HG02588 (cell line): ENCODE results near the gene NASP.

Source experiments
- ATAC-seq: cut with Tn5 transposase; IDR thresholded peaks from one replicate; pipeline ENCODE4 v1.9.1; 2021; ENCODE audit warnings: mild to moderate bottlenecking, moderate library complexity; ENCODE audit not compliant: unreplicated experiment

The NASP gene

GRCh38 chr1:45617618-45618017 lies 33.8 kb downstream of the NASP start:
- no peak for ATAC-seq

GRCh38 chr1:45619149-45619921 lies 35.5 kb downstream of the NASP start:
- ATAC-seq = no peak

- no peak for ATAC-seq
These were observed 37.0 kb downstream of the NASP start for GRCh38 chr1:45620588-45621500.

DNA sequence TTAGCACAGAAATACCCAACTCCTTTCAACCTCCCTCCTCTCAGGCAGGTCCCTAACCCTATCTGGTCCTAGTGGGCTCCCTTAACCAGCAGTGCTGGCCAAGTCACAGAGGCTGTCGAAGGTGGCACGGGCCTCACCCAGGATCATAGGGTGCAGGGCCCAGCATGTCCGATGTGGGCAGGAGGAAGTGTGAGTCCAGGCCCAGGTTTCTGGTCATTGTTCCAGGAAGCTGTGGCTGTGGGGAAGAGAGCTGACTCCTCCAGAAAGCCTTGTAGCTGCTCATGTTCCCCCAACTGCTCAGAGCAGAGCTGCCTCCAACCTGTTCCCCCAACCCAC lies 37.6 kb downstream of the NASP start:
- no peak for ATAC-seq

GRCh38 chr1:45621895-45622523 lies 38.2 kb downstream of the NASP start:
- no peak for ATAC-seq

DNA sequence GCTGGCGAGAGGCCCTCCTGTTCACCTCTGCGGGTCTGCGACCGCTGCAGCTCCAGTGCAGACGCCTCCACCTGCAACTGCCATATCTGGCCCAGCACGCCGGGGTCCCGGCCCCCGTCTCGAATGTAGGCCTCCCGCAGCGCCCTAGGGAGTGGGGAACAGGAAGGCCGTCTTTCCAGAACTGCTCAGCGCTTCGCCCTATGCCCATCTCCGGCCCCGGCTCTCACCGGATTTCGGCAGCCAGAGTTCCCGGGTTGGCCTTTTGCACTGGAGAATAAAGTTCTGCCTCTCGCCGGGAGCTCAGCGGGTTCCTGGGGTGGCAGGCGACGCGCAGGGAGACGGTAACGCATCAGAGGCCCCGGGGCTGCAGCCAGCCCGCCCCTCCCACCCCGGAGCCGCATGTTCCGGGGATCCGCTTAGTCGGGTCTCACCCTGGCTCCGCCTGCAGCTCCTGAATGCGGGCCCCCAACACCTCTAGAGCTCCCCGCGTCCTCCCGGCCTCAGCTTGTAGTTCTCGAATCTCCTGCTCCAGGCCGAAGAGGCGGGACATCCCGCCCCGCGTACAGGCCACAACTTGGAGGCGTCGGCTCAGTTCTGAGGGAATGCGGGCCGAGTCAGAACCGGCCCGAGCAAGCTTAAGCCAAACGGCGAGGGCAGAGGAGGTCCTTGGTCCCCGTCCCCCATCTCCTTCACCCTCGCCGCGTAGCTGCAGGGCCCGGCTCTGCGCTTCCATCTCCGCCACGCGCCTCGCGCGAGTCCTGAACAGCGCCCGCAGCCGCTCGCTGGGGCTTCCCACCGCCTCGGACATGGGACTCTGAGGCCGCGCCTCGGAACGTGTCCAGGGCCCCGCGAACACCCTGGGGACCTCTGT lies 38.9 kb downstream of the NASP start:
- no peak for ATAC-seq

DNA sequence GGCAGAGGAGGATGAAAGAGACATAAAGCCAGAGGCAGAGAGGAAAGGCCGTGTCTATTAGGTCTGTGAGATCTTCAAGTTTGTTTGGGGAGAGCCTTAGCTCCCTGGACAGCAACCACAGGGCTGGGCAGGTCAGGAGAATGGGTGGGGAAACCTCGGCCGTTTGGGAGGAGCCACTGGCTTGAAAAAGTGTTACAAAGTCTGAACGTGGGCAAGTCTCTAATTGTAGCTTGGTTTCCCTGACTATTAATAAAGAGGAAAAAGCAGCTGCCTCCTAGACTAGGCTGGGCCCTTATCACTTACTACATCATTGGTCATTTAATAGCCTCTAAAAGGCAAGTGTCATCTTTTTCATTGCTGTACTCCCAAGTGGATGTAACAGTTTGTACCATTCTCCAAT lies 40.1 kb downstream of the NASP start, which contains the start of gene CCDC17:
TSS of gene CCDC17 (minus strand) at position 83 of the 400 bp plus-strand sequence. CDS start 145 bp downstream, outside the sequence.
- no peak for ATAC-seq

- no peak for ATAC-seq
These were observed 45.2 kb downstream of the NASP start for GRCh38 chr1:45629035-45629434.

GRCh38 chr1:45630429-45630828 lies 46.6 kb downstream of the NASP start:
- ATAC-seq = no peak

DNA sequence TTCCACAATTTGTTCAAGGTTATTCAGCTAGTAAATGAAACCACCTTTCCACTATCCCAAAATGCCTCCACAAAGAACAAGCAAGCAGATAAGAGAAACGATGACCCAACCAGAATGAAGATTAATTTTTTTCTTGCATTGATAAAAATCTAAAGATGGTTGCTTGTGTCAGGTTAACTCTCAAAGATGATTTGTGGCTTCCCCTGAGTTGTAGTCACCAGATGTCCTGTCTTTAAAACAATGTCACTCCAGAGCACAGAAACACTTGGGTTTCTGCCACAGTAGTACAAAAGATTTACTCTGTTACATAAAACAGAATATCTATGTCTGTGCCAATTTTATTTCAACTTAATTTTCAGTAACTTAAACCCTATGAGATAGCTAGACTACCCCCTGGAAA lies 51.4 kb downstream of the NASP start:
- no peak for ATAC-seq

DNA sequence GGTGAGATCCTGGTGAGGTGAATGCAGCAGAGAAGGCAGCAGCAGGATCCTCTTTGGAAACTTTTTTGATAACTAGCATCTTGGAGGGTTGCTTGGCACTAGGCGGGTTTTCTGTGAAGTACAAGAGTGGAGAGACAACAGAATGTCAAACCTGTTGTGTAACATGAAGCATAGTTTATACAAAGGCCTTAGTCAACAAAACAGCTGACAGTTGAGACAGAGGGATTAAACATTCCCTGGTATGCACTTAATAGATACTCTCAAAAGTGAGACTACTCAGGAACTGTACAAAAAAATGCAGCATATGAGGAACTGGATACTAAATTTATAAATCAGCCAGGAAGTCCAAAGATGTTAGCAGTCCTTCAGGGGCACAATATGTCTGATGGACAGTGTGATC lies 56.5 kb downstream of the NASP start:
- no peak for ATAC-seq

GRCh38 chr1:45643321-45643720 lies 59.5 kb downstream of the NASP start:
- ATAC-seq = no peak

DNA sequence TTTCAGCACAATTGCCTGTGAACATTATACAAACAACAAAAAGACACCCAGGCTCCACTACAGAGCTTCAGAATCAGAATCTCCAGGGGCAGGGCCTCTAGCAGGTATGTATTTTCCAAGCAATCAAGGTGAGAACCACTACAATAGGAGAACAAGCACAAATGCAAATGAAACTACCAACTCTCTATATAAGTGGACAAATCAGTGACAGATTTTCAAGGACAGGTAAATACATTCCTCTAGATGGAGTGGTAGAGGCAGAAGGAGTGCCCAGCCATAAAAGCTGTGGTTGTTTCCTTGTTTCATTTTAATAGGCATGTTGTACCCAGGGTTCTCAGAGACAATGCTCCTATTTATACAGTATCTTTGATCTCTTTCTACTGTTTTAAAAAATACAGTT lies 60.1 kb downstream of the NASP start:
- no peak for ATAC-seq

DNA sequence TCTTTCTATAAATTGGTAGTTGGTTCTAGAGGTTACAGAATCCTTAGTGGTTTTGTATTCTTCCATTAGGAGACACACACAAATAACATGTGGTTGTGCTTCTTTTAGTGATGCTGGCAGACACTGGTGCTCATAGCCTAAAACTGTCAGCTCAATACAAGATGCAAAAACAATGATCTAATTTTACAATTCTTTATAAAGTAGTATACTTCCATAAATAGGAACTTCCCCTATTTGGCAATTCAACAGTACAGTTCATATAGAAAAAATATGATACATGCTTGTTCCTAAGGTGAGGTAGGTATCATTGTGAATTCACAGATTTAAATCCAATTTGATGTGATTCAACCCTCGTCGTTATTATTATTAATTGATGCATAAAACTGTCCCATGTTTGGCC lies 60.8 kb downstream of the NASP start:
- no peak for ATAC-seq

GRCh38 chr1:45647248-45648021 lies 63.6 kb downstream of the NASP start:
- ATAC-seq = no peak

DNA sequence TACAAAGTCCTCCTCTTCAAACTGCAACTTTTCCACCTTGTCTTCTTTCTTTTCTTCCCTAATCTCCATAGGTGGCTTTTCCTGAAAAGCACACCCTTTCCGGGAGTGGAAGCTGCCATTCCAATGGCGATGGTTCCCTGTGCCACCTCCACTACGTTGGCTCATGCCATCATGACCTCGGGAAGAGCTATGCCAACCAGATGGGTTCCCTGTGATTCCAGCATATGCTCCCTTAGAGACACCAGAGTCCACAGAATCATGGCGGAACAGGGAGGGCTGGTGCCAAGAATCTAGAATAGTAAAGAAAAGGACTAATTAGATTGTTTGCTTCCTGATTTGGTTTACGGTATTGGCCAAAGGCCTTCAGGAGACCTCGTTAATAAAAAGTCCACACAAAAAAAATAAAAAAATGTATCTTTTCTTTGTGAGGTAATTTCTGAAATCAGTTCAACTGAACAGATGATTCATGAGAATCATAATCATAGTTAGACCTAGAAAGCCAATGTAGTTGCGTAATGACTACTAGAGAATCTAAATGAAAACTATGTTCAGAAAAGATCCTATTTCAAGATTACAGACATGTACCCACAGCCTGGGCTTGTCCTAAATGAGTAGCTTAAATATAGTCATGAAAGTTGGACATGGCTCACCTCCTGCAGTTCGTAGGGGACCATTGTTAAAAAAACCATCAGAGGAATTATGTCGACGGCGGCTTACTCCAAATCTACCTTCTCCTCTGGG lies 70.9 kb downstream of the NASP start:
- ATAC-seq = no peak

GRCh38 chr1:45656573-45657226 lies 72.9 kb downstream of the NASP start:
- ATAC-seq = no peak

- ATAC-seq = no peak
These were observed 74.3 kb downstream of the NASP start for GRCh38 chr1:45658171-45658570.

DNA sequence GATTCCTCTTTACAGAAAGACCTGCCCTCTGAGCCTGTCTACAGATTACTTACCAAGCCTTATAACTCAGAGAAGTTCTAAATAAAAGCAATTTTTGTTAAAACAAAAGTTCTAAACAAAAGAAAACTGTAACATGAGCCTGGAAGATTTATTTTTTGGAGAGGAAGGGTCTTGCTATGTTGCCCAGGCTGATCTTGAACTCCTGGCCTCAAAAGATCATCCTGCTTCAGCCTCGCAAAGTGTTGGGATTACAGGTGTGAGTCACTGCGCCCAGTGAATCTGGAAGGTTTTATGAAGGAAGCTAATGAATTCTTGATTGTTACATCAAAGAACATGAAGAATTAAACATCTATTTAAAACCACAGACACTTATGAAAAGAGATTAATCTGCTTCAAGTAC lies 75.4 kb downstream of the NASP start:
- ATAC-seq = no peak
